ENCODE results near the gene FOXP1.

The FOXP1 gene

GRCh38 chr3:71587958-71588357, 4.4 kb upstream of the FOXP1 start:
- DNase-seq: no peak

DNA sequence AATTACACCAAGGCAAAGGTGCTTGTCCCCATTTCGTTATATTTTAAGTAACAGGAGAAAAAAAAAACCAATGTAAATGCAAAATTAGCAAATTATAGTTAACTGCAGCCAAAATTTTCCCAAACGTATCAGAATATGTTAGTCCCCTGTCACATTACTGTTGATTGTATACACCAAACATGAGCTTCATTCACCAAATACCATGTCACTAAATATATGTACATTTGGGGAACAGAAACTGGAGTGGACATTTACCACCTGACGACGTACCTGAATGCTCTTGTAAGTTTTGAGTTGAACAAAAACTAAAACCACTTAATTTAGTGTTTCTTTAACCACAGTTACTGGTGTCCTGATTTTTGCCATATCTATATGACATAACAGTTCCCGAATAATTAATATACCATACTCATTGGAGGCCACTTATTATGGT, 3.3 kb upstream of the FOXP1 start:
- no peak for DNase-seq

GRCh38 chr3:71585887-71586809, 2.6 kb upstream of the FOXP1 start:
- DNase-seq: peak in 1 of 56 donors; percentile 13

DNA sequence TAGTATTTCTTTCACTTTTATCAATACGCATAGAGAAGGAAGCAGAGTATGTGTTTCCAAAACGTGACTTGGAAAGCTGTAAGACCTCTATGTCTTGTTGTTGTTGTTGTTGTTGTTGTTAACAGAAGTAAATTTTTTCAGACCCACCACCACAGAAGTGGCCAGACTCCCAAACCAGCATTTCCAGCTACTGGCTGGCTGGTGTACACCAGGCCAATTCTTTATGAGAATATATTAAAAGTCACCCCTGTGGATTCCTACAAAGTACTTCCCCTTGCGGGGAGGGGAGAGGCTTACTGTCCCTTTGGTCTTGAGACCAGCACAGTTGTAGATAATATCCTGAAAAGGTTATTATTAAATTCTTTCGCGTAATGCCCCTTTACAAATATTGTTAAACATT, 1.6 kb upstream of the FOXP1 start:
- DNase-seq: peak in 1 of 56 donors; percentile 20

DNA sequence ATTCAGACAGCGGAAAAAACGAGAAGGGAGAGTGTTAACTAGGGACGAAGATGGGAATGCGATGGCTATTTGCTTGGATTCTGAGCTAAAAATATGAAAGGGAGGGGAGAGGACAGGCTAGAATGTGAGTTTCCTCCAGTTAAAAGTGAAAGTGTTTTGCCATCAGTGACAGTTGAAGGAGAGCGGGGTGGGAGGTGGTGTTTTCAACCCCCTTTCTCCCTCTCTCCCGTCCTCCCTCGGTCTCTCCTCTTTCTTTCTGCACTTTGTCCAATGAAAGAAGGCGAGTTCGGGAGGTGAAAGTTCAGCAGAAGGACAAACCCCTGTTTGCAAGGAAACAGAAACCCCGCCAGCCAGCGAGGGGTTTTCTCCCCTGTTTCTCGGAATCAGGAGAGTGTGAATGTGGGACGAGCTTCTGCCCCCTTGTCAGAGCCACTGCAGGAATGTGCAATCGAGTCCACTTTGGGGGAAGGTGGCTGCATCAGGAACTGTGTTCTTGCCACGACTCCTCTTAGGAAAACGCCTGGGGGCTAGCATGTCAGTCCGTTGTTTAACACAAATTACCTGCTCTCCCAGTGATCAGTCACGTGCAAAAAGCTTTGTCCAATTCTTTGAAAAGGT, 975 bp upstream of the FOXP1 start:
- peak in 43 of 56 donors; percentile 13 to 77 (median 52) for DNase-seq

- DNase-seq: peak in 45 of 56 donors; percentile 5 to 73 (median 50)
These were observed 639 bp downstream of the FOXP1 start for GRCh38 chr3:71582612-71583565.

DNA sequence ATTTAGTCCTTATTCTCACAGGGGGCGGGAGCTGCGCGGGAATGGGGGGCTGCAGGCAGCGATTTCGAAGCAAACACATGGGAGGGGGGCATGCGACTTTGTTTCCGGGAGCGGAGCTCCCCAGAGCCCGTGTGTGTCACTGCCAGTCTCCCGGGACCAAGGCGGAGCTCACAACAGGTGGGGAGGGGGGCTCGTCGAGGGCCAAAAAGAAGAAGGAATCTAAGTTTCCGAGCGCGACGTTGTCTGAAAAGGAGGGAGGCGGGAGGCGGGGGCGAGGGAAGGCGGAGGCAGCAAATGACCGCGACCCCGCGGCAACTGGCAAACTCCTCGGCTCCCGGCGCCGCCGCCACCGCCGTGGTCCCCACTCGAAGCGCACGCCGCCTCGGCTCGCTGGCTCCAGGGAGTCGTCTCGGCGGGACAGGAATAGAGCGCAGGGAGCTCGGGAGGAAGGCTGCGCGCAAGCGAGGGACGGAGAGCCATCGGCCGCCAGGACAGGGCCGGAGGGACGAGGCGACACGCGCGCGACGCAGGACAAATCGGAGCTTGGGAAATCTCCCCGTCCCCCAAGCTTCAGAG, 1.4 kb downstream of the FOXP1 start:
- DNase-seq: peak in 45 of 56 donors; percentile 8 to 73 (median 50)

GRCh38 chr3:71581457-71582035, 2.0 kb downstream of the FOXP1 start:
- peak in 34 of 56 donors; percentile 11 to 70 (median 40) for DNase-seq

GRCh38 chr3:71580636-71581456, 2.7 kb downstream of the FOXP1 start:
- no peak for DNase-seq

- DNase-seq: no peak
These were observed 3.6 kb downstream of the FOXP1 start for GRCh38 chr3:71579935-71580406.

GRCh38 chr3:71579326-71579934, 4.1 kb downstream of the FOXP1 start:
- no peak for DNase-seq

GRCh38 chr3:71578054-71578751, 5.3 kb downstream of the FOXP1 start:
- DNase-seq: no peak

GRCh38 chr3:71577011-71577410, 6.5 kb downstream of the FOXP1 start:
- DNase-seq: no peak

DNA sequence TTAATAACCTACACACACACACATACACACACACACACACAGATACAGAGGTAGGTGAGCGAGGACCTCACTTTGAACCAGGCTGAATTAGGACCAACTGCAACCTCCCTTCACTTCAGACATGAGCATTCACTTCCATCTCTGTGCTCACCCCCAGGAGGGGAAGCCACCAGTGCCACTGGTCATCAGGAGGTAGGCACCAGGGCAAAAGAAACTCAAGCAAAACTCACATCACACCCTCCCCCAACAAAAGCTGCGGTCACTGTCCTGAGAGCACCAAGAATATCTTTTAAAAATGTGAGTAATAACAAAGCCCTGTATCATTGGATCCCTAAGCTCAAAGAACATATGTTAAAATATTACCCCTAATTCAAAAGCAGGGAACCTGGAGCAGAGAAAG, 8.1 kb downstream of the FOXP1 start:
- DNase-seq: no peak

GRCh38 chr3:71573181-71573580, 10.3 kb downstream of the FOXP1 start:
- DNase-seq: no peak

DNA sequence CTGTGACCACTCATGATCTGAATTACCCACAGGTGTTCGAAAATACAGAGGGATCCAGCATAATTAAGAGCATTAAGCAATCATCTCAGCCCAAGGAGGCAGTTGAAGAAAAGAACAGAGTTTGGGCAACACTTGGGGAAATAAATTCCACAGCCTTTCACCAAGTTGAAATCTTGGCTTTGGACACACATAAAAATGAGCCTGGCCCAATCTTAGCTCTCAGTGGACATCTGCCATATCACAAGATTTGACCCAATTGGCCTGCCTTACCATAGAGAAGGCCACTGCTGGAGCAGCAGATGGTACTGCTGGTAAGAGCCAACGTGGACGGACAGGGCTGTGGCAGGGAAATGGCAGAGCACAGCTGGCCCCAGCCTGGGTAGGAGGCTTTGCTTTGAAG, 13.0 kb downstream of the FOXP1 start:
- no peak for DNase-seq

DNA sequence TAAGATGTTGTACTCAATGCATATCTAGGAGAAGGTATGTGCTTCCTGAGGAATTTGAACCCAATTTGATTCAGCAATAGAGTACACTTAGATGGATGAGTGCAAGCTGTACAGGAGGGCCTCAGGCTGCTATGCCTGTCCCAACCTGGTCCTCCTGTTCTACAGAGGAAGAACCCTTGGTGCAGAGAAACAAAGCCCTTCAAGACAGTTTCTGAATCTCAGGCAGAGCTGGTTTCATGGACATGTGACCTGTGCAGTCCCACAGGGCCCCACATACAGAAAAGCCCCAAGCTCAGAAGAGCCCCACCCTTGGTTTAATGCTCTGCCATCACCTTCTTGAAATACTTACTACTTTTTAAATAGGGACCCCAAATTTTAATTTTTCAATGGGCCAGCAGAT, 15.3 kb downstream of the FOXP1 start:
- DNase-seq: no peak

DNA sequence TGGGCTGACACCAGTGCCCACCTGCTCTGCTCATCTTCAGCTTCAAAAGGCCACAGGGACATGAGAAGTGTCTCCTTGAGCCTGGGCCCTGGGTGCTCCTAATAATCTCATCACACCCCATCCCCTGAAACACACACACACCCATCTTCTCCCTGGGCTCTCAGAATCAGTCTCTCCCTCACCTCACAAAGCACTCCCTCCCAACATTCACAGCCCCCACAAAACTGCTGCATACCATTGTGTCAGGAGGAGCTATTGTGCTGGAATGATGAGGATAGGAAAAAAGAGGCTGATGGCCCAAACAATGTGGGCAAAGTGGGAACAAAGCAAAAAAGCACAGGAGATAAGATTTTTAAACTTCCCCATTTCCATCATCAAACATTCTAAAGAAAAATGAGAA, 16.8 kb downstream of the FOXP1 start:
- DNase-seq: no peak

- no peak for DNase-seq
These were observed 17.6 kb downstream of the FOXP1 start for GRCh38 chr3:71565976-71566375.

Data from nucleus accumbens (tissue), 56 donors.